Fibroblast of lung (primary cell): ENCODE results near the gene CSPG4.

ENCODE experiments used
- EZH2 ChIP-seq: IDR thresholded peaks from 2 replicates; pipeline ENCODE4 v1.5.1; 2012; ENCODE audit warnings: low read length, control low read depth, mild to moderate bottlenecking; ENCODE audit errors: missing control alignments
- TF ChIP-seq, protein P1 (sequence below), 2 donors: IDR thresholded peaks in 1 of 2; conservative IDR thresholded peaks in 1 of 2; 1 replicate in 1 of 2; 2 replicates in 1 of 2; pipeline ENCODE4 v1.5.1; 2011 to 2012; ENCODE audit warnings: low read length in 2 of 2, control low read depth in 1 of 2, inconsistent platforms in 1 of 2, low read depth in 1 of 2, mild to moderate bottlenecking in 1 of 2

DNA sequence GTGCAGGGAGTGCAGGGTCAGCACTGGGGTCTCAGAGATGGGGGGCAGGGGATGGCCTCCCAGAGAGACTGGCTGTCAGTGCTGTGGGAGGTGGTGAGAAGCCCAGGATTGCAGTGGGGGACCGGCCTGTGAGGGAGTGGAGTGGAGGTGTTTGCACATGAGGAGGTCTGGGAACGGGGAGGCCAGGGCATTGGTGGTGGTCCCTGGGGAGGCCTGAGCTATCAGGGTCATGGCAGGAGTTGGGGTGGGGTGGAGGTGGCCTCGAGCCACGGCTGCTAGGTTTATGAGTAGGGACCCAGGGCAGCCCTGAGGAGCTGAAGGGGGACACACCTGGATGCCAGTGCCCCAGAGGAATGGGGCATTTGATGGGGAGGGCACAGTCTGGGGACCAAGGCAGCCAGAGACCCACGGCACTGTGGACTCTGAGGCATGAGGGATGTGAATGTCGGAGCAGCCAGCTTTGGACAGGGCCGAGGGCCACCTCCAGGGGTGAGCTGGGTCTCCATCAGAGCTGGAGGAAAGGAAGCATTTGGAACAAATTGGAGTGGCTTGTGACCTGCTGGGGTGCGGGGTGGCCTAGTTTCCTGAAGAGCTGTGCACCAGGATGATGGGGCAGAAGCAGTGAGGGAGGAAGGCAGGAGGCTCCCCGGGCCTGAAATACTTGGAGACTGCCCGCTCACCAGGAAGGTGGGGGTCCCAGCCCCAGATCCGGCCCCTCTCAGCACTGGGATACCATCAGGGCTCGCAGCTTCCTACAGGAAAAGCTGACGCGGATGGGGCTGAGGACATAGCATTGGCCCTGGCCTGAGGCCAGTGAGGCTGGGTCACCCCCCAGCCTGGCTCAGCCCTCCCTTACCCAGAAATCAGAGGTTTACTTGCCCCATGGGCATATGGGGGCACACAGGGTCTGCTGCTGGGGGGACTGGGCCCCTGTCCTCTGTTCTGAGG lies 9.5 kb upstream of the CSPG4 start:
- TF ChIP-seq, protein P1, sequence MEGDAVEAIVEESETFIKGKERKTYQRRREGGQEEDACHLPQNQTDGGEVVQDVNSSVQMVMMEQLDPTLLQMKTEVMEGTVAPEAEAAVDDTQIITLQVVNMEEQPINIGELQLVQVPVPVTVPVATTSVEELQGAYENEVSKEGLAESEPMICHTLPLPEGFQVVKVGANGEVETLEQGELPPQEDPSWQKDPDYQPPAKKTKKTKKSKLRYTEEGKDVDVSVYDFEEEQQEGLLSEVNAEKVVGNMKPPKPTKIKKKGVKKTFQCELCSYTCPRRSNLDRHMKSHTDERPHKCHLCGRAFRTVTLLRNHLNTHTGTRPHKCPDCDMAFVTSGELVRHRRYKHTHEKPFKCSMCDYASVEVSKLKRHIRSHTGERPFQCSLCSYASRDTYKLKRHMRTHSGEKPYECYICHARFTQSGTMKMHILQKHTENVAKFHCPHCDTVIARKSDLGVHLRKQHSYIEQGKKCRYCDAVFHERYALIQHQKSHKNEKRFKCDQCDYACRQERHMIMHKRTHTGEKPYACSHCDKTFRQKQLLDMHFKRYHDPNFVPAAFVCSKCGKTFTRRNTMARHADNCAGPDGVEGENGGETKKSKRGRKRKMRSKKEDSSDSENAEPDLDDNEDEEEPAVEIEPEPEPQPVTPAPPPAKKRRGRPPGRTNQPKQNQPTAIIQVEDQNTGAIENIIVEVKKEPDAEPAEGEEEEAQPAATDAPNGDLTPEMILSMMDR (conservative IDR thresholded peaks at IDR 0.05 in 1 of 2, IDR thresholded peaks at IDR 0.05 in 1 of 2; ENCODE audit: low read depth in 1 of 2, low read length in 2 of 2), result no peak
- no peak for TF ChIP-seq EZH2
